ENCODE measurements around the gene C19orf53.

C19orf53 gene

GRCh38 chr19:13774217-13775191, at the start of gene C19orf53:
C19orf53 (plus strand) TSS chr19:13774456; CDS start chr19:13774478, 22 bp downstream.
- Histone ChIP-seq H3K27ac (peak within 1 kb of the TSS; percentile 62 to 90 (median 82)), H3K27me3 (no peaks in the 10 kb centered on the region), H4K20me1 (peaks cover 0 to 50% (median 33%) of the 10 kb centered on the region in 11 experiments; a peak in 17 of 22 replicates), H3K36me3 (peaks cover 56 to 70% (median 61%) of the 10 kb centered on the region in 11 experiments), H3K9me3 (replicated peaks in 1 of 11) (no peaks in the 10 kb centered on the region), H3K4me3 (peak within 1 kb of the TSS; percentile 86 to 100 (median 94)), H3K4me2 (peak within 1 kb of the TSS; percentile 85 to 100 (median 95)), H3K9ac (peak within 1 kb of the TSS; percentile 87 to 95 (median 91)), H3K4me1 (peaks cover 10 to 21% (median 15%) of the 10 kb centered on the region in 10 experiments)
- no peak for TF ChIP-seq Cebpa-rat (IDR thresholded peaks at IDR 0.05)

DNA sequence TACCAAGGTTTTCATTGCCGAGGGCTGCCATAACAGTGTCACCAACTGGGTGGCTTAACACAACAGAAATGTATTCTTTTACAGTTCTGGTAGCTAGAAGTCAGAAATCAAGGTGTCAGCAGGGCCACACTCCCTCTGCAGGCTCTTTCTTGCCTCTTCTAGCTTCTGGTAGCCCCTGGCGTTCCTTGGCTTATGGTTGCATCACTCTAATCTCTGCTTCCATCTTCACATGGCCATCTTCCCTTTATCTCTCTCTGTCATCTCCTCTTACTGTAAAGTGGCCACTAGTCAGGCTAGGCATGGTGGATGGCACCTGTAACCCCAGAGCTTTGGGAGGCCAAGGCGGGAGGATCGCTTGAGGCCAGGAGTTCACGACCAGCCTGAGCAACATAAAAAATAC, 47.9 kb upstream of the C19orf53 start:
- Histone ChIP-seq H3K36me3 (no peaks in the 10 kb centered on the region), H3K9me3 (replicated peaks in 1 of 11) (no peaks in the 10 kb centered on the region), H3K27me3 (no peaks in the 10 kb centered on the region), H3K4me3 (no peak overlapping the region), H3K4me2 (no peak overlapping the region), H3K9ac (no peak overlapping the region), H4K20me1 (no peaks in the 10 kb centered on the region), H3K27ac (no peak overlapping the region), H3K4me1 (peaks cover 17 to 33% (median 26%) of the 10 kb centered on the region in 10 experiments)
- no peak for TF ChIP-seq Cebpa-rat (IDR thresholded peaks at IDR 0.05)

DNA sequence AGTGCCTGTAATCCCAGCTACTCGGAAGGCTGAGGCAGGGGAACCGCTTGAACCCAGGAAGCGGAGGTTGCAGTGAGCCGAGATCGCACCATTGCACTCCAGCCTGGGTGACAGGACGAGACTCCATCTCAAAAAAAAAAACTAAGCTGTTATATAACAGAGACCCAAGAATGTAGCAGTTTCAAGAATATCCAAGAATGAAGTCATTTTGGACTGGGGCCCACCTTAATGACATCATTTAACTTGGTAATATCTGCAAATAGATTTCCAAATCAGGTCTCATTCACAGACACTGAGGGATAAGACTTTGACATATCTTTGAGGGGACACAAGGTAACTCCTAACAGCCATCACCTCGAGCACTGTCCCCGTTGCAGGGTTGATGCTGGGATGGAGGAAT, 46.5 kb upstream of the C19orf53 start:
- Histone ChIP-seq H3K4me2 (peak overlapping the region in 3 of 11 experiments; percentile 4 to 97 (median 29); a peak in 2 of 22 replicates), H3K9ac (no peak overlapping the region), H4K20me1 (no peaks in the 10 kb centered on the region), H3K4me3 (no peak overlapping the region), H3K36me3 (no peaks in the 10 kb centered on the region), H3K27me3 (no peaks in the 10 kb centered on the region), H3K4me1 (peaks cover 26 to 44% (median 35%) of the 10 kb centered on the region in 10 experiments), H3K27ac (no peak overlapping the region), H3K9me3 (replicated peaks in 1 of 11) (no peaks in the 10 kb centered on the region)
- no peak for TF ChIP-seq Cebpa-rat (IDR thresholded peaks at IDR 0.05)

GRCh38 chr19:13729859-13730258, 44.4 kb upstream of the C19orf53 start:
- Histone ChIP-seq H3K27me3 (no peaks in the 10 kb centered on the region), H3K36me3 (peaks cover 0 to 12% (median 3%) of the 10 kb centered on the region in 11 experiments; a peak in 4 of 22 replicates), H3K4me2 (peak overlapping the region in 10 of 11 experiments; percentile 7 to 99 (median 94); a peak in 19 of 22 replicates), H3K4me3 (0 out of 20 replicates have a peak overlapping the region, but pooled peaks of 1 of the 10 experiments have one; percentile 68), H4K20me1 (no peaks in the 10 kb centered on the region), H3K4me1 (peaks cover 26 to 56% (median 35%) of the 10 kb centered on the region in 10 experiments), H3K9me3 (replicated peaks in 1 of 11) (no peaks in the 10 kb centered on the region), H3K27ac (peak overlapping the region; percentile 76 to 95 (median 88); a peak in 20 of 22 replicates), H3K9ac (peak overlapping the region in 6 of 11 experiments; percentile 71 to 90 (median 84); a peak in 10 of 22 replicates)
- no peak for TF ChIP-seq Cebpa-rat (IDR thresholded peaks at IDR 0.05)

DNA sequence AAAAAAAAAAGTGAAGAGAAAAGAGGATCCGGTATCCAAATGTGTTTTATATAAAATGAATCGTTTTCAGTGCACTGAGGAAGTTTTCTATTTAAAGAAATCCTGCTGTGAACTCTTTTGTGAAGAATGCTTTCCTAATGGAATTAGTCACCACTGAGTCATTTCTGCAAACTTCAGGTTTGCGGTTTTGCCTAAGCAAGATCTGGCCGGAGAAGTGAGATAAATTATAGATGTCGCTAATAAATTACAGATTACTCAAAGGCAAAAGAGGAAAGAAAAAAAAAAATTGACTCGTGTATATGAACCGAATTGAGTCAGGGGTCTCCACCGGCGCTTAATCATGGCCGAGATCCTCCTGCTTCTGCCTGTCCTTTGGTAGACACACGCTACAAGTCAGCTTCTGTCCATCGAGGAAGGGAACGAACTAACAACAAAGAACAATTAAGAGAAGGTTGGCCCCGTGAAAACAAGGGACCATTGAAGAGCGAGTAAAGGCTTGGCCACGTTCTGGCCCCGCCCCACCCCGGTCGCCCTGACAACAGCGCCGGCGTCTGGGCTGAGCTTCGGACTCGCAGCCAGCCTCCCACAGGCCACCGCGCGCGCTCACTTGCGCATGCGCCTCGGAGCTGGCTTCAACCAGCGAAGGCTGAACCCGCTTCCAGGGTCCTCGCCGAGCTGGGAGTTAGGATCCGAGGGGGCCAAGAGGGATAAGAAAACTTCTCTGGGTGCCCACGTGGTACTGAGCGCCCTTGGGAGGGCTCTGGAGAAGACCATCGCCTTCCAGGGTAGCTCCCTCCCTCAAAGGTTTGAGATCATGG, 42.9 kb upstream of the C19orf53 start:
- Histone ChIP-seq H4K20me1 (no peaks in the 10 kb centered on the region), H3K36me3 (peaks cover 0 to 12% (median 3%) of the 10 kb centered on the region in 11 experiments; a peak in 4 of 22 replicates), H3K27me3 (no peaks in the 10 kb centered on the region), H3K27ac (peak overlapping the region; percentile 76 to 95 (median 88)), H3K4me1 (peaks cover 26 to 56% (median 35%) of the 10 kb centered on the region in 10 experiments), H3K9ac (peak overlapping the region; percentile 71 to 92 (median 84)), H3K4me3 (peak overlapping the region; percentile 56 to 72 (median 64)), H3K9me3 (replicated peaks in 1 of 11) (no peaks in the 10 kb centered on the region), H3K4me2 (peak overlapping the region; percentile 88 to 99 (median 94))
- no peak; a peak in 1 of 22 replicates for TF ChIP-seq Cebpa-rat (IDR thresholded peaks at IDR 0.05)

- peaks cover 0 to 16% (median 3%) of the 10 kb centered on the region in 11 experiments; a peak in 4 of 22 replicates for H3K36me3 ChIP-seq
- no peaks in the 10 kb centered on the region for H4K20me1 ChIP-seq
- H3K4me3 ChIP-seq, result peak overlapping the region; percentile 56 to 72 (median 64)
- no peaks in the 10 kb centered on the region for H3K27me3 ChIP-seq
- no peaks in the 10 kb centered on the region for H3K9me3 ChIP-seq (replicated peaks in 1 of 11)
- H3K9ac ChIP-seq, result peak overlapping the region; percentile 71 to 92 (median 84); a peak in 21 of 22 replicates
- TF ChIP-seq Cebpa-rat (IDR thresholded peaks at IDR 0.05), result no peak
- H3K4me1 ChIP-seq, result peaks cover 26 to 56% (median 35%) of the 10 kb centered on the region in 10 experiments
- H3K27ac ChIP-seq, result peak overlapping the region in 10 of 11 experiments; percentile 76 to 95 (median 88); a peak in 16 of 22 replicates
- H3K4me2 ChIP-seq, result peak overlapping the region; percentile 88 to 99 (median 94)
Observed at GRCh38 chr19:13732337-13732736, 41.9 kb upstream of the C19orf53 start.

DNA sequence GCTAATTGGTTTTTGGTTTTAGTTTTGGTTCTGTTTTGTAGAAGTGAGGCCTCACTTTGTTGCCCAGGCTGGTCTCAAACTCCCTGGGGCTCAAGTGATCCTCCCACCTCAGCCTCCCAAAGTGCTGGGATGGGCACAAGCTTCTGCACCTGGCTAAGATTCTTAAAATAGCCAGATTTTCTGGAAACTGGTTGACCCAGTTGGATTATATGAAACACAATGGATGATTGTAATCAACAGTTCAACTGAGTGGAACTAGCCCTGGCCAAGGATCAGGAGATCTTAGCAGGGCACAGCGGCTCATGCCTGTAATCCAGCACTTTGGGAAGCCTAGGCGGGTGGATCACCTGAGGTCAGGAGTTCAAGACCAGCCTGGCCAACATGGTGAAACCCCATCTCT, 39.5 kb upstream of the C19orf53 start:
- no peak overlapping the region for H3K4me2 ChIP-seq
- H3K4me3 ChIP-seq, result no peak overlapping the region
- TF ChIP-seq Cebpa-rat (IDR thresholded peaks at IDR 0.05), result no peak
- H3K9me3 ChIP-seq (replicated peaks in 1 of 11), result no peaks in the 10 kb centered on the region
- H3K27me3 ChIP-seq, result no peaks in the 10 kb centered on the region
- no peak overlapping the region for H3K27ac ChIP-seq
- H3K36me3 ChIP-seq, result peaks cover 0 to 30% (median 3%) of the 10 kb centered on the region in 11 experiments; a peak in 4 of 22 replicates
- no peaks in the 10 kb centered on the region for H4K20me1 ChIP-seq
- peaks cover 21 to 36% (median 23%) of the 10 kb centered on the region in 10 experiments for H3K4me1 ChIP-seq
- H3K9ac ChIP-seq, result no peak overlapping the region

GRCh38 chr19:13738073-13738472, 36.2 kb upstream of the C19orf53 start:
- no peaks in the 10 kb centered on the region for H3K27me3 ChIP-seq
- H3K9ac ChIP-seq, result no peak overlapping the region
- H4K20me1 ChIP-seq, result no peaks in the 10 kb centered on the region
- H3K4me2 ChIP-seq, result no peak overlapping the region
- H3K9me3 ChIP-seq (replicated peaks in 1 of 11), result no peaks in the 10 kb centered on the region
- peaks cover 0 to 30% (median 9%) of the 10 kb centered on the region in 11 experiments; a peak in 5 of 22 replicates for H3K36me3 ChIP-seq
- H3K4me1 ChIP-seq, result peaks cover 0 to 10% (median 0%) of the 10 kb centered on the region in 10 experiments; a peak in 4 of 20 replicates
- no peak for TF ChIP-seq Cebpa-rat (IDR thresholded peaks at IDR 0.05)
- no peak overlapping the region for H3K4me3 ChIP-seq
- no peak overlapping the region for H3K27ac ChIP-seq
